HG03575 (cell line): Measurements from ENCODE around the gene ITGB2.
"Not testable (repeated sequence)": the region's sequence is repeated elsewhere in the genome, so short reads cannot be mapped to it uniquely, and the experiment has no call there.

Experiments
- ATAC-seq: cut with Tn5 transposase; IDR thresholded peaks from one replicate; pipeline ENCODE4 v1.9.1; 2021; ENCODE audit not compliant: unreplicated experiment, insufficient number of reproducible peaks, low FRiP score; ENCODE audit errors: extremely low read depth

Gene ITGB2

GRCh38 chr21:44914176-44914874 is 6.4 kb downstream of the ITGB2 start:
- no peak for ATAC-seq

GRCh38 chr21:44913425-44914175 is 7.1 kb downstream of the ITGB2 start:
- no peak for ATAC-seq

- not testable (repeated sequence) for ATAC-seq
Measured at GRCh38 chr21:44912506-44913412, 7.9 kb downstream of the ITGB2 start.

- no peak for ATAC-seq
Measured at GRCh38 chr21:44912158-44912473, 8.6 kb downstream of the ITGB2 start.

GRCh38 chr21:44911384-44912157 is 9.1 kb downstream of the ITGB2 start:
- ATAC-seq = no peak

GRCh38 chr21:44911068-44911383 is 9.7 kb downstream of the ITGB2 start:
- no peak for ATAC-seq

GRCh38 chr21:44910229-44911067 is 10.3 kb downstream of the ITGB2 start:
- ATAC-seq = no peak

- ATAC-seq = no peak
Measured at GRCh38 chr21:44909719-44910118, 11.0 kb downstream of the ITGB2 start.

GRCh38 chr21:44908908-44909307 is 11.8 kb downstream of the ITGB2 start:
- no peak for ATAC-seq

- no peak for ATAC-seq
Measured at GRCh38 chr21:44907966-44908895, 12.5 kb downstream of the ITGB2 start.

GRCh38 chr21:44907225-44907965 is 13.3 kb downstream of the ITGB2 start:
- ATAC-seq = no peak

- ATAC-seq = no peak
Measured at GRCh38 chr21:44905728-44906090, 15.0 kb downstream of the ITGB2 start.

GRCh38 chr21:44905016-44905727 is 15.5 kb downstream of the ITGB2 start:
- ATAC-seq = no peak

- ATAC-seq = no peak
Measured at GRCh38 chr21:44904141-44904923, 16.4 kb downstream of the ITGB2 start.

- ATAC-seq = no peak
Measured at GRCh38 chr21:44903689-44904088, 17.0 kb downstream of the ITGB2 start.
